Measurements from ENCODE around the gene CERKL.

Gene CERKL

GRCh38 chr2:181546086-181546485 is 110.8 kb downstream of the CERKL start:
- POLR2A ChIA-PET, result no interaction called here
- no peak for DNase-seq (ENCODE audit: extremely low spot score)
- no peak for TF ChIP-seq CTCF (IDR thresholded peaks at IDR 0.05; ENCODE audit: control extremely low read depth, extremely low read depth, low read depth, missing control alignments)
- CTCF ChIA-PET, result interaction anchor here (0.8 to 2.1 kb wide), 4 partner anchors 13 to 197 kb away, joined by 3 to 5 read pairs (median 4); no protein-coding TSS in a partner anchor

- ChIA-PET CTCF (no interaction called here), POLR2A (no interaction called here)
- TF ChIP-seq CTCF (IDR thresholded peaks at IDR 0.05; ENCODE audit: control extremely low read depth, extremely low read depth, low read depth, missing control alignments), result no peak
- no peak for DNase-seq (ENCODE audit: extremely low spot score)
Observed at GRCh38 chr2:181542170-181542569, 114.7 kb downstream of the CERKL start.

GRCh38 chr2:181540421-181540820 is 116.5 kb downstream of the CERKL start:
- TF ChIP-seq CTCF (IDR thresholded peaks at IDR 0.05; ENCODE audit: control extremely low read depth, extremely low read depth, low read depth, missing control alignments), result no peak
- POLR2A ChIA-PET, result no interaction called here
- CTCF ChIA-PET, result interaction anchor here (1.2 kb wide), 1 partner anchor 18 kb away, joined by 3 read pairs; no protein-coding TSS in a partner anchor
- no peak for DNase-seq (ENCODE audit: extremely low spot score)

- DNase-seq (ENCODE audit: extremely low spot score), result no peak
- no peak for TF ChIP-seq CTCF (IDR thresholded peaks at IDR 0.05; ENCODE audit: control extremely low read depth, extremely low read depth, low read depth, missing control alignments)
- ChIA-PET POLR2A (no interaction called here), CTCF (interaction anchor here (1.4 kb wide), 1 partner anchor 178 kb away, joined by 5 read pairs; no protein-coding TSS in a partner anchor)
Observed at GRCh38 chr2:181536730-181537129, 120.2 kb downstream of the CERKL start.

GRCh38 chr2:181528441-181528840 is 128.5 kb downstream of the CERKL start:
- no peak for TF ChIP-seq CTCF (IDR thresholded peaks at IDR 0.05; ENCODE audit: control extremely low read depth, extremely low read depth, low read depth, missing control alignments)

GRCh38 chr2:181527058-181527457 is 129.8 kb downstream of the CERKL start:
- CTCF ChIA-PET, result no interaction called here

More at GRCh38 chr2:181528441-181528840, 128.5 kb downstream of the CERKL start:
- POLR2A ChIA-PET, result no interaction called here
- CTCF ChIA-PET, result interaction anchor here (2.2 kb wide), 1 partner anchor 7 kb away, joined by 5 read pairs; no protein-coding TSS in a partner anchor
- DNase-seq (ENCODE audit: extremely low spot score), result no peak

More at GRCh38 chr2:181527058-181527457, 129.8 kb downstream of the CERKL start:
- no peak for DNase-seq (ENCODE audit: extremely low spot score)
- TF ChIP-seq CTCF (IDR thresholded peaks at IDR 0.05; ENCODE audit: control extremely low read depth, extremely low read depth, low read depth, missing control alignments), result no peak
- POLR2A ChIA-PET, result no interaction called here

All from GM10248 (cell line).